Suppressor macrophage (primary cell): ENCODE results near the gene ARHGEF16.

ENCODE experiments used
- DNase-seq, 4 experiments: peaks; one replicate each; pipeline ENCODE4 v3.0.0-alpha.2; 2020 to 2022

Gene ARHGEF16

GRCh38 chr1:3483801-3484444 lies 29.5 kb downstream of the ARHGEF16 start:
- peak; percentile 46 to 73 (median 56) for DNase-seq

DNA sequence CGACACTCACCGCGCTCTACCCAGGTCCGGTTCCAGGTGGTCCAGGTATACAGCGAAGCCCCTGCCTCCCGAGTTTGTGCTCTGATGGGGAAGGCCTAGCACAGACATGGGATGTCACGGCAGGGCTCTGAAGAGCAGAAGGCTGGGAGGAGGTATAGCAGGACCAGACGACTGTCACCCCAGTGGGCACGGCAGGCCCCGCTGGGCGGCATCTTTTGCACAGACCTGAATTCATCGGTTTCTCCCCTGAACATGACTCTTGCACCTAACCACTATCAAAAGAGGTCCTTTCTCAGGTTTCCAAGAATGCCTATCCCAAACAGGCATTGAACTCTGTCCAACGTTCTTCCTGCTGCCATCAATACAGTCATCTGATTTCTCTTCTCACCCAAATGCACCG lies 30.6 kb downstream of the ARHGEF16 start:
- DNase-seq: no peak

DNA sequence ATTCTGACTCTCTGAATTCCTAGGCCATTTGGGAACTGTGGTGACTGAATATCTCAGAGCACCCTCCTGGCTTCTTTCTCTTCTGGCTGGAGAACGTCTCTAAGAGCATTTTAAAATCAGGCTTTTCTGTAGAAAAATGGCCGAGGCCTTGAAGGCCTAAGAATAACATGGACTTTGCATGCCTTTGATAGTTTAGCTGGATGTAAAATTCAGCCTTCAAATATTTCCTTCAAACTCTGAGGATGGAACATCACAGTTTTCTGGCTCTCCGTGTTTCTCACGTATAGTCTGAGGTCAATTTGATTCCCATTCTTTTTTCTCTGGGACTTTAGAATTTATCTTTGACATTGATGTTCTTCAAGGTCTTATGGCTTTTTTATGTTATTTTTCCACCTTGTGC lies 34.0 kb downstream of the ARHGEF16 start:
- no peak for DNase-seq

GRCh38 chr1:3490046-3490745 lies 35.7 kb downstream of the ARHGEF16 start:
- no peak for DNase-seq

DNA sequence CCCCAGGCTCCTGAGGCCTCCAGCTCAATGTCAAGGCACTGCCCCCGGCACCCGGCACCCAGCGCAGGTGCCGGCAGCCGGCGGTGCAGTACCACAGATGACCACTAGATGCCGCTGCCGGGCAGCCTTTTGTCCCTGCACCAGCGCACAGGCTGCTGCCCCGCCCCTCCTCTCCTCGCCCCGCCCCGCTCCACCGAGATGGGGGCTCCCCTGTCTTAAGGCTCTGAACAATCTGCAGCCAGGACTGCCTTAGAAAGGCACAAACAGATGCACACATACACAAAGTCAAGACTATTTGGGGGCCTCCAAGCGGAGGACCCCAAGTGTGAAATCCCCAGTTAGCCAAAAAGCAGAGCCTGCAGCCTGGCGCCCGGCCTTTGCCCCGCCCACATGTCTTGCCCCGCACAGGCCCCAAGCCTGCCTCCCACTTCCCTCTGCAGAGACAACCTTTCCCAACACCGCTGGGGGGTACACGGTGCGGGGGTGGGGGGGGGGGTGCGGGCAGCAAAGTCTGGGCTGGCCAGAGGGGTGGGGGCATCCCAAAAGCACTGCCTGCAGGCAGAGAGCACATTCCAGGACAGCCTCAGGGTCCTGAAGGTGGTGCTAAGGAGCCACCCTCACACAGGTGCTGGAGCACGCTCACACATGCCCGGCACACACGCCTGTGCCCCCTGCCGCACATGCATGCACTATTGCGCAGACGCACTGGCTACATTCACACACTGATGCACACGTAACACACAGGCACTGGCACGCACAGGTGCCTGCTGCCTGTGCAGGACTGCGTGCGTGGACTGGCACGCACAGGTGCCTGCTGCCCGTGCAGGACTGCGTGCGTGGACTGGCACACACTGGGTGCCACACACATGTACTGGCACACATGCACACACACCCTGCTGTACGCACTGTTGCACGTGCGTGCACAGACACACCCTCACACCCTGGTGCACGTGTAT lies 37.1 kb downstream of the ARHGEF16 start:
- peak; percentile 68 to 87 (median 84) for DNase-seq

DNA sequence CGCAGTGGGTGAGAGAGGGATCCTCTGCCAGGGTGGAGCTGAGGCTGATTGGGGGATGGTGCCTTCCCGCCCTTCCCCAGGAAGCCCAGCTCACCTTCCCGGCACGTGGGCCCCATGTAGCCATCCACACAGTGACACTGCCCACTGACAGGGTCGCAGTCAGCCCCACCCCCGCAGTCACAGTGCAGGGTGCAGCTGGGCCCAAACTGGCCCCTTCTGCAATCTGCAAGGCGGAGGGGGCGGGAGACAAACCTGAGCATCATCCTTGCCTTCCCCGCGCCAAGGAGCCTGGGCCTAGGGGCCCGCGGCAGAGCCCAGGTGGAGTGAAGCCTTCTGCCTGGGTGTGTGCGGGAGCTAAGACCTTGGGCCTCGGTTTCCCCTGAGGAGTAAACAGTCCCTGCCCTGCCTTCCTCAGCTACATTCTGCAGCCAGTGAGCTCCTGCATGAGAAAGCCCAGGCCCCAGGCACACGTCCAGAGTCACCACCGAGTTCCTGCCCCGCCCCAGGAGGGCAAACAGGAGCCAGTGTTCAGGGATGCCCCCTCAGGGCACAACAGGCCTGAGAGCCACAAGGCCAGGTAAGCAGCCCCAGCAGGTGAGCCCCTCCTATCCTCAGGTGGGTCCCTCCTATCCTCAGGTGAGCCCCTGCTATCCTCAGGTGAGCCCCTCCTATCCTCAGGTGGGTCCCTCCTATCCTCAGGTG lies 38.2 kb downstream of the ARHGEF16 start:
- no peak for DNase-seq

DNA sequence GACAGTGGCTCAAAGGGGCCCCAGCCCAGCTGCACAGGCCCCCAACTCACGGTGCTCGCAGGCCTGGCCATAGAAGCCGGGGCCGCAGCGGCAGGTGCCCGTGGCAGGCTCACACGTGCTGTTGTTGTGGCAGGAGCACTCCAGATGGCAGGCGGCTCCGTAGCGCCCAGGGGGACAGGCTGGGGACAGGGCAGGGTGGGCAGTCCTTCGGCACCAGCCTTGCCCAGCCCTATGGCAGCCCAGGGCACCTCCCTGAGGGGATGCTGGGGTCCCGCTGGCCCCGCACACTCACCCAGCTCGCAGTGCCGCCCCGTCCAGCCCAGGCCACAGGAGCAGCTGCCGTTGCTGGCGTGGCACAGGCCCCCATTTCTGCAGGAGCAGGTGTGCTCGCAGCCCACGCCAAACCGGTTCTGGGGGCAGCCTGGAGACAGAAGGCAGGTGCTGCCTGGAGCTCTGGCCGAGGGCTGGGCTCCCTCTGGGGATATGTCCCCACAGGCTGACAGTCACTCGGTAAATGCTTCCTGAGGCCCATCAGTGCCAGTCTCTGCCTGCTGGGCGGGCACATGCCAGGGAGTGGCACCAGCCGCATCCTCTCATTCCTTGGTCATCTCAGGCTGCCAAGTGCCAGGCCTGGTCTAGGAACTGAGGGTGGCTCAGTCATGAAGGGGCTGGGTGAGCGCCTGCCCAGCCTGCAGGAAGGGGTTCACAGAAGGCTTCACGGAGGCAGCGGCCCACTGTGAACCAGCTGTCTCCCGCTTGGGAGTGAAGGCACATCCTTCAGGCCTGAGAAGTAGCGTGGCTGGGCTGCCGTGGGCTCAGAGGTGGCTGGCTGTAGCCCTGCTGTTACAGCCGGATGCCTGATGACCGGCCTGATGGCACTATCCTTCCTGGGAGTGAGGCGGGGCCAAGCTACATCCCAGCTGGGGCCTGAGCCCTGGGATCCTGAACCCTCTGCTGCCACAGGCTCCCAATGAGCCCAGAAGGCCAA lies 40.1 kb downstream of the ARHGEF16 start:
- DNase-seq: no peak

DNA sequence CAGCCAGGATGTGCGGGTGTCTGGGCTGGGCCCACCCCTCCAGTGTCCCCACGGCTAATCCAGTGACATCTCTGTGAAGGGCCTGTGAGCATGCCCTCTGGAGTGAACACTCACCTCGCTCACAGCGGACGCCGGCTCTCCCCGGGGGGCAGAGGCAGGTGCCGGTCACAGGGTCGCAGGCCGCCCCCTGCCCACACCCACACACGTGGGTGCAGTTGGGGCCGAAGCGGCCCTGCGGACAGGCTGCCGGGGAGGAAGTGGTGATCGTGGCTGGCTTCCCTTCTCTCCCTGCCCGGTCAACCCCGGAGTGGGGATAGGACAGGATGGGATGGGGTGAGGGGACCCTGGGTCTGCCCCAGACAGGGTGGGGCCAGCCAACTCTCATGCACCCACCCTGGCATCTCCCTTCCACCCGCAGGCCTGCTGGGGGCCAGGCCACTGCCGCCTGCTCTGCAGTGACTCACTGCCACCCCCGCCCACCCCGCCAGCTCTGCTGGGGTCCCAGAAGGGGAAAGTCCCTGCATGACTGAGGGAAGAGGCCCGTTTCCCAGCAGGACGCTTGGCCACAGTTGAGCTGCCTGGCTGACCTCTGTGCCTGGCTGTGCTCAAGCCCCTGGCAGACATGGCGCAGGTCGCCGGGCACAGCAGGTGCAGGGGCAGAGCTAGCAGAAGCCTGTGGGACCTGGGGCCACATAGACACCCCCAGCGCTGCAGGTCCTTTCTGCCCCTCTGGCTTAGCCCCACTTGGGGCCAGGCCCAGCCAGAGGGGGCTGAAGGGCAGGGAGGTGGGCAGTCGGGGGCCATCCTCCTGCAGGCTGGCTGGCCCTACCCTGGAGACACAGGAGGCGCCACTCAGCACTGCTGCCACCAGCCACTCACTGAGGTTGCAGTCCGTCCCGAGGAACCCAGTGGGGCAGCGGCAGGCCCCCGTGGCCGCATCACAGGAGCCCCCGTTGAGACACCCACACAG lies 41.6 kb downstream of the ARHGEF16 start:
- peak; percentile 13 to 46 (median 22) for DNase-seq

- no peak for DNase-seq
These were observed 42.5 kb downstream of the ARHGEF16 start for GRCh38 chr1:3496916-3497315.

- no peak for DNase-seq
These were observed 43.1 kb downstream of the ARHGEF16 start for GRCh38 chr1:3497521-3497920.

DNA sequence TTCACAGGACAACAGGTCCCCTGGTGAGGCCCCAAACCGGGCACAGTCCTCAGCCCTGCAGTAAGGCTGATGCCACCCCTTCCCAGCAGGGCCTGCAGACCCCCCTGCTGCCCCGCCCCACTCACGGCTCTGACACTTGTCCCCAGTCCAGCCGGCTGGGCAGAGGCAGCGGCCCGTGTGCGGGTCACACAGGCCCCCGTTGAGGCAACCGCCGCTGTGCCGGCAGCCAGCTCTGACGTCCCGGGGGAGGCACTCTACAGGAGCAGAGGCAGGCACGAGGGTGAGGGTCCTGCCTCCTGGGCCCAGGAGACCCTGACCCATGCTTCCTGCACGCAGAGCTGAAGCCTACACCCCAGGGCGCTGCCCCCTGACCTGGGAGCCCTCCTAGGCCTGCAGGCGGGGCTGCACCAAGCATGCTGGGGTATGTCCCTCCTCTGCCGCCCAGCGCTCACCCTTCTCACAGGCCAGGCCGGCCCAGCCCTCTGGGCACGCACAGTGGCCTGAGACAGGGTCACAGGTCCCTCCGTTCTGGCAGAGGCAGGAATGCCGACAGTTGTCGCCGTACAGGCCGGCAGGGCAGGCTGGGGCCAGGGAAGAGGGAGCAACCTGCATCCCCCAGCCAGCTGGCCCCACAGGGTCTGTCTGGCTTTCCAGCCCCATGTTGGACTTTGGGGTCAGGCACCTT lies 43.9 kb downstream of the ARHGEF16 start:
- no peak for DNase-seq

DNA sequence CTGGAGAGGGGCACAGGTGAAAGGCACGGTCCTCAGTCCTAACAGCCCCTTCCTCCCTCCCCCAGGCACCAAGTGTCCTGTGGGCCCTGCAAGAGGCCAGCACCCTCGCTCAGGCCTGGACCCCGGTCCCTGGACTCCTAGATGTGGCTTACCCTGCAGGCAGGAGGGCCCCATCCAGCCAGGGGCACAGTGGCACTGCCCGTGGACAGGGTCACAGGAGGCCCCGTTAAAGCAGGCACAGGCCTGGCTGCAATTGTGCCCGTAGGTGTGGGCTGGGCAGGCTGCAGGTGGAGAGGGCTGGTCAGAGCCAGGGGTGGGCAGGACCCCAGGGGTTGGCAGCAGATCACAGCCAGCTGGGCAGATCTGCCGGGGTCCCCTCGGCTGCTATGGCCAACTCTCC lies 44.5 kb downstream of the ARHGEF16 start:
- no peak for DNase-seq

- DNase-seq: no peak
These were observed 45.1 kb downstream of the ARHGEF16 start for GRCh38 chr1:3499611-3500010.

- DNase-seq: no peak
These were observed 45.9 kb downstream of the ARHGEF16 start for GRCh38 chr1:3500265-3500835.

GRCh38 chr1:3501437-3501836 lies 47.0 kb downstream of the ARHGEF16 start:
- no peak for DNase-seq

GRCh38 chr1:3501856-3502640 lies 47.6 kb downstream of the ARHGEF16 start:
- peak in 3 of 4 experiments; percentile 15 to 39 (median 19) for DNase-seq

DNA sequence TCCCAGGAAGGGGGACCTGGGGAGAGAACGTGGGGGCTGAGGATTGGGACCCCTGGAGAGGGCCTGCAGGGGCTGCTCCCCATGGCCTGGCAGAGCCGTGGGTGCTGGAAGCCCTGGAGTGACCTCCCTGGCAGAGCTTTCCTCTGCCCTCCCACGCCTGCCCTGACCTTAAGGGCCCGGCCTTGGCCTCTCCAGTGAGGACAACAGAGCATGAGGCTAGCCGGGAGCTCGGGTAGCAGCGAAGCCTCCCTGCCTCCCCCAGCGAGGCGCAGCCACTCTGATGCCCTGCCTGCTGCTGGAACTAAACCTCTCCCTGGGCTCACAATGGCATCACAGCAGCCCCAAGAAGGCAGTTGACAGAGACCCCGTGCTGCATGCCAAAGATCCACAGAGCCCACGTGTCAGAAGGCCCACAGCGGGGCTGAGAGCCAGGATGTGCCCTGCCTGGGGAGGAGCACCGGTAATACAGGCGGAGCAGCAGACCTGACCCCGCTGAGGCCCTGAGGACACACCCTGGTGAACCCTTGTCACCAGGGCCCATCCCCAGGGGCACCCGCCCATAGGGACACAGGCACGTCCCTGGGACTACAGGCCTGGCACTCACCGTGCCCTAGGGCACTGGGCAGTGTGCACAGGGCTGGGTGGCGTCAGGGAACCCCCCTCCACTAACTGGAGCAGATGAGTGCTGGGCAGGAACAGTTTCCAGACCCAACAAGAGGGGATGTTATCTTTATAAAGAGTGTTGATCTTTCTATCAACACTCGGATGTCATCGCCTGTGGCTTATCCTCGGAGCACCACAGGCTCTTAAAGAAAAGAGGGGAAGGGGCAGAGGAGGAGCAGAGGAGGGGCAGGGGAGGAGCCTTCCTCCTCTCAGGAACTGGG lies 48.4 kb downstream of the ARHGEF16 start:
- DNase-seq: no peak
